Ovary (tissue), 3 donors: ENCODE results near the gene LEFTY2.

ENCODE experiments used
- POLR2A ChIP-seq: fragments of 450-650 bp; IDR thresholded peaks from one replicate; pipeline ENCODE4 v1.6.1; 2017; ENCODE audit warnings: antibody characterized with exemption, mild to moderate bottlenecking, moderate library complexity
- TF ChIP-seq, protein P1 (sequence below), 3 donors: fragments of 450-650 bp in 2 of 3; fragments of 200-600 bp in 1 of 3; IDR thresholded peaks; one replicate each; pipeline versions ENCODE4 v1.5.1 to v1.8.0; 2016 to 2022; ENCODE audit warnings: antibody characterized with exemption in 3 of 3, mild to moderate bottlenecking in 1 of 3
- donor health status: DM: no; HTN: no; CAD: no.

DNA sequence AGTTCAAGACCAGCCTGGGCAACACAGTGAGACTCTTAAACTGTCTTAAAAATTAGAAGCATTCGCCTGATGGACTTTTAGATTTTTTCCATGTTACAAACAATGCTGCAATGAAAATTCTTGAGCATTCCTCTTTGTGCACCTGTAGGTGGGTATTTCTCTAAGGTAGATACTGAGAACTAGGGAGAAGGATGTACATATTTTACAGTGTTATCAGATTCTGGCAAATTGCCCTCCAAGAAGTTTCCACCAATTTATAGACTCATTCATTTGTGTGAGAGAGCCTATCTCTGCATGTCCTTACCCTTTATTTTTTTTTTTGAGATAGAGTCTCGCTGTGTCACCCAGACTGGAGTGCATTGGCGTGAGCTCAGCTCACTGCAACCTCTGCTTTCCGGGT, 12.3 kb upstream of the LEFTY2 start:
- TF ChIP-seq, protein P1, sequence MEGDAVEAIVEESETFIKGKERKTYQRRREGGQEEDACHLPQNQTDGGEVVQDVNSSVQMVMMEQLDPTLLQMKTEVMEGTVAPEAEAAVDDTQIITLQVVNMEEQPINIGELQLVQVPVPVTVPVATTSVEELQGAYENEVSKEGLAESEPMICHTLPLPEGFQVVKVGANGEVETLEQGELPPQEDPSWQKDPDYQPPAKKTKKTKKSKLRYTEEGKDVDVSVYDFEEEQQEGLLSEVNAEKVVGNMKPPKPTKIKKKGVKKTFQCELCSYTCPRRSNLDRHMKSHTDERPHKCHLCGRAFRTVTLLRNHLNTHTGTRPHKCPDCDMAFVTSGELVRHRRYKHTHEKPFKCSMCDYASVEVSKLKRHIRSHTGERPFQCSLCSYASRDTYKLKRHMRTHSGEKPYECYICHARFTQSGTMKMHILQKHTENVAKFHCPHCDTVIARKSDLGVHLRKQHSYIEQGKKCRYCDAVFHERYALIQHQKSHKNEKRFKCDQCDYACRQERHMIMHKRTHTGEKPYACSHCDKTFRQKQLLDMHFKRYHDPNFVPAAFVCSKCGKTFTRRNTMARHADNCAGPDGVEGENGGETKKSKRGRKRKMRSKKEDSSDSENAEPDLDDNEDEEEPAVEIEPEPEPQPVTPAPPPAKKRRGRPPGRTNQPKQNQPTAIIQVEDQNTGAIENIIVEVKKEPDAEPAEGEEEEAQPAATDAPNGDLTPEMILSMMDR (IDR thresholded peaks at IDR 0.05) = no peak
- TF ChIP-seq POLR2A = no peak
